IMR-90 (cell line): ENCODE results near the gene RILPL2.

Source experiments
- BHLHE40 ChIP-seq: fragments of 150-350 bp; IDR thresholded peaks from 2 replicates; pipeline ENCODE4 v1.6.1; 2016; ENCODE audit warnings: mild to moderate bottlenecking, low read depth, low read length
- CTCF ChIP-seq: conservative IDR thresholded peaks from 2 replicates; pipeline ENCODE4 v1.5.1; 2012; ENCODE audit warnings: mild to moderate bottlenecking, low read depth, low read length, improper control_type of control experiment
- FOS ChIP-seq: fragments of 150-350 bp; IDR thresholded peaks from 2 replicates; pipeline ENCODE4 v1.6.1; 2016; ENCODE audit warnings: low read depth, low read length
- NFE2L2 ChIP-seq: fragments of 150-350 bp; IDR thresholded peaks from 2 replicates; pipeline ENCODE4 v1.6.1; 2016; ENCODE audit warnings: low read depth, mild to moderate bottlenecking, low read length
- POLR2A ChIP-seq: IDR thresholded peaks from 2 replicates; pipeline ENCODE4 v1.6.1; 2012; ENCODE audit warnings: mild to moderate bottlenecking, low read depth, low read length
- RAD21 ChIP-seq: IDR thresholded peaks from 2 replicates; pipeline ENCODE4 v1.6.1; 2012; ENCODE audit warnings: low read length, improper control_type of control experiment
- RCOR1 ChIP-seq: IDR thresholded peaks from 2 replicates; pipeline ENCODE4 v1.6.1; 2012; ENCODE audit warnings: mild to moderate bottlenecking, low read length, improper control_type of control experiment; ENCODE audit not compliant: insufficient replicate concordance
- TF ChIP-seq, protein P1 (sequence below): fragments of 150-350 bp; IDR thresholded peaks from 2 replicates; pipeline ENCODE4 v1.6.1; 2016; ENCODE audit warnings: low read depth, mild to moderate bottlenecking, low read length, moderate library complexity, borderline replicate concordance
- TF ChIP-seq, protein P2 (sequence below): fragments of 150-350 bp; IDR thresholded peaks from 2 replicates; pipeline ENCODE4 v1.6.1; 2017; ENCODE audit warnings: mild to moderate bottlenecking, antibody characterized with exemption, low read length, low read depth

- TF ChIP-seq, protein P1, sequence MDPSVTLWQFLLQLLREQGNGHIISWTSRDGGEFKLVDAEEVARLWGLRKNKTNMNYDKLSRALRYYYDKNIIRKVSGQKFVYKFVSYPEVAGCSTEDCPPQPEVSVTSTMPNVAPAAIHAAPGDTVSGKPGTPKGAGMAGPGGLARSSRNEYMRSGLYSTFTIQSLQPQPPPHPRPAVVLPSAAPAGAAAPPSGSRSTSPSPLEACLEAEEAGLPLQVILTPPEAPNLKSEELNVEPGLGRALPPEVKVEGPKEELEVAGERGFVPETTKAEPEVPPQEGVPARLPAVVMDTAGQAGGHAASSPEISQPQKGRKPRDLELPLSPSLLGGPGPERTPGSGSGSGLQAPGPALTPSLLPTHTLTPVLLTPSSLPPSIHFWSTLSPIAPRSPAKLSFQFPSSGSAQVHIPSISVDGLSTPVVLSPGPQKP, result no peak
- TF ChIP-seq POLR2A (no peak), CTCF (no peak), RCOR1 (no peak), BHLHE40 (no peak), FOS (no peak), RAD21 (no peak), NFE2L2 (no peak)
- TF ChIP-seq, protein P2, sequence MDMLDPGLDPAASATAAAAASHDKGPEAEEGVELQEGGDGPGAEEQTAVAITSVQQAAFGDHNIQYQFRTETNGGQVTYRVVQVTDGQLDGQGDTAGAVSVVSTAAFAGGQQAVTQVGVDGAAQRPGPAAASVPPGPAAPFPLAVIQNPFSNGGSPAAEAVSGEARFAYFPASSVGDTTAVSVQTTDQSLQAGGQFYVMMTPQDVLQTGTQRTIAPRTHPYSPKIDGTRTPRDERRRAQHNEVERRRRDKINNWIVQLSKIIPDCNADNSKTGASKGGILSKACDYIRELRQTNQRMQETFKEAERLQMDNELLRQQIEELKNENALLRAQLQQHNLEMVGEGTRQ, result no peak
Observed at GRCh38 chr12:123450636-123451035, 14.2 kb upstream of the RILPL2 start.
